SU-DHL-6 (cell line): ENCODE results near the gene DPF1.
A peak's percentile ranks its signal among the peaks of the same experiment; 100 is the strongest.

Source experiments
- H2AFZ ChIP-seq: fragments of 200-600 bp; sonication (generic); 2 replicates; pipeline ENCODE4 v1.6.1; 2014; ENCODE audit warnings: low read depth, mild to moderate bottlenecking, moderate library complexity, mixed read lengths, antibody characterized with exemption, low read length; ENCODE audit not compliant: severe bottlenecking
- H3F3A ChIP-seq: fragments of 200-600 bp; shearing (Covaris generic); 2 replicates; pipeline ENCODE4 v1.6.0; 2016; ENCODE audit warnings: antibody characterized with exemption, mild to moderate bottlenecking; ENCODE audit not compliant: insufficient read depth
- H3K27ac ChIP-seq: fragments of 200-600 bp; sonication (generic); 2 replicates; pipeline ENCODE4 v1.5.1; 2016; ENCODE audit warnings: low read depth, mild to moderate bottlenecking, low read length, moderate library complexity, mixed read lengths
- H3K27me3 ChIP-seq: fragments of 200-600 bp; sonication (generic), shearing (Covaris generic); 2 replicates; pipeline ENCODE4 v1.6.0; 2014; ENCODE audit warnings: mild to moderate bottlenecking, low read length
- H3K36me3 ChIP-seq: fragments of 200-600 bp; sonication (generic); 2 replicates; pipeline ENCODE4 v1.6.1; 2014; ENCODE audit warnings: mild to moderate bottlenecking, low read length, mixed read lengths
- H3K4me2 ChIP-seq: fragments of 300-600, 200-600 bp; shearing (Covaris generic), sonication (generic); 2 replicates; pipeline ENCODE4 v1.6.0; 2014; ENCODE audit warnings: low read length, low read depth, mild to moderate bottlenecking; ENCODE audit not compliant: poor library complexity, severe bottlenecking
- H3K4me3 ChIP-seq: fragments of 200-600 bp; sonication (generic); 2 replicates; pipeline ENCODE4 v1.5.1; 2014; ENCODE audit warnings: antibody characterized with exemption, low read length, mild to moderate bottlenecking, mixed read lengths; ENCODE audit not compliant: insufficient read depth, poor library complexity, severe bottlenecking
- H3K79me2 ChIP-seq: fragments of 200-600 bp; sonication (generic); 2 replicates; pipeline ENCODE4 v1.6.1; 2014; ENCODE audit warnings: mild to moderate bottlenecking, low read length, moderate library complexity; ENCODE audit not compliant: insufficient read depth
- H3K9ac ChIP-seq: fragments of 200-600 bp; sonication (generic); 2 replicates; pipeline ENCODE4 v1.7.0; 2014; ENCODE audit warnings: mild to moderate bottlenecking, low read length
- H3K9me2 ChIP-seq: fragments of 200-600 bp; sonication (generic); replicated peaks from 2 replicates; pipeline ENCODE4 v1.6.1; 2014; ENCODE audit warnings: low read length; ENCODE audit not compliant: insufficient read depth
- H3K9me3 ChIP-seq: fragments of 200-600 bp; sonication (generic); 2 replicates; pipeline ENCODE4 v1.6.1; 2014; ENCODE audit warnings: low read length, mixed read lengths; ENCODE audit not compliant: insufficient read depth
- H4K20me1 ChIP-seq: fragments of 200-600 bp; sonication (generic); 2 replicates; pipeline ENCODE4 v1.6.1; 2014; ENCODE audit warnings: low read depth, mild to moderate bottlenecking, antibody characterized with exemption, low read length, moderate library complexity, mixed read lengths
- EZH2phosphoT487 ChIP-seq: fragments of 200-600 bp; sonication (generic), shearing (Covaris generic); conservative IDR thresholded peaks from 2 replicates; pipeline ENCODE4 v1.6.1; 2018; ENCODE audit warnings: mild to moderate bottlenecking, antibody characterized with exemption, low read length, moderate library complexity, mixed read lengths
- TF ChIP-seq, protein P1 (sequence below): fragments of 200-600 bp; sonication (generic); IDR thresholded peaks from one replicate; pipeline ENCODE4 v1.5.1; 2017; ENCODE audit warnings: antibody characterized with exemption, mild to moderate bottlenecking, low read length, moderate library complexity; ENCODE audit not compliant: insufficient read depth, poor library complexity, severe bottlenecking

Gene DPF1

DNA sequence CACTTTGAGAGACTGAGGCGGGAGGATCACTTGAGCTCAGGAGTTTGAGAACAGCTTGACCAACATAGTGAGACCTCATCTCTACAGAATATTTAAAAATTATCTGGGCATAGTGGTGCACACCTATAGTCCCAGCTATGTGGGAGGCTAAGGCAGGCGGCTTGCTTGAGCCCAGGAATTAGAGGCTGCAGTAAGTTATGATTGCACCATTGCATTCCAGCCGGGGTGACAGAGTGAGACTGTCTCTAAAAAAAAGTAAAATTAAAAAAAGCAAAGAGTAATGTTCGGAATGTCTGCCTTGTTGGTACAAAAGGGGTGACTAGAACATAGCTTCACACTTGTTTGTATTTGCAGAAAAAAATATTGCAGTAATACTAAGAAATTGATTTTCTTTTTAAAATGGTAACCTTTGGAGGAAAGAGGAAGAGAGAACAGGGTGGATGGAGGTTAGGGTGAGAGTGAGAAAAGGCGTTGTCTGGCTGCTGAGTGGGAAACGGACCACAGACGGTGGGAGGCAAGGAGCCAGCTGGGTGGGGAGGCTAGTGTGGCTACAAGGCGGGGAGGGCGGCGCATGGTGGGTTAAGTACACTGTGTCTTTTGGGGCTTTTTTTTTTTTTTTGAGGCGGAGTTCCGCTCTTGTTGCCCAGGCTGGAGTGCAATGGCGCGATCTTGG is 21.9 kb upstream of the DPF1 start:
- TF ChIP-seq, protein P1, sequence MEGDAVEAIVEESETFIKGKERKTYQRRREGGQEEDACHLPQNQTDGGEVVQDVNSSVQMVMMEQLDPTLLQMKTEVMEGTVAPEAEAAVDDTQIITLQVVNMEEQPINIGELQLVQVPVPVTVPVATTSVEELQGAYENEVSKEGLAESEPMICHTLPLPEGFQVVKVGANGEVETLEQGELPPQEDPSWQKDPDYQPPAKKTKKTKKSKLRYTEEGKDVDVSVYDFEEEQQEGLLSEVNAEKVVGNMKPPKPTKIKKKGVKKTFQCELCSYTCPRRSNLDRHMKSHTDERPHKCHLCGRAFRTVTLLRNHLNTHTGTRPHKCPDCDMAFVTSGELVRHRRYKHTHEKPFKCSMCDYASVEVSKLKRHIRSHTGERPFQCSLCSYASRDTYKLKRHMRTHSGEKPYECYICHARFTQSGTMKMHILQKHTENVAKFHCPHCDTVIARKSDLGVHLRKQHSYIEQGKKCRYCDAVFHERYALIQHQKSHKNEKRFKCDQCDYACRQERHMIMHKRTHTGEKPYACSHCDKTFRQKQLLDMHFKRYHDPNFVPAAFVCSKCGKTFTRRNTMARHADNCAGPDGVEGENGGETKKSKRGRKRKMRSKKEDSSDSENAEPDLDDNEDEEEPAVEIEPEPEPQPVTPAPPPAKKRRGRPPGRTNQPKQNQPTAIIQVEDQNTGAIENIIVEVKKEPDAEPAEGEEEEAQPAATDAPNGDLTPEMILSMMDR: no peak
- no peak for TF ChIP-seq EZH2phosphoT487
- H3K27ac ChIP-seq: no peak overlapping the region
- no peaks in the 10 kb centered on the region for H3K9me3 ChIP-seq
- H3K9me2 ChIP-seq: no peaks in the 10 kb centered on the region
- no peak overlapping the region for H3K4me2 ChIP-seq
- H3K79me2 ChIP-seq: no peaks in the 10 kb centered on the region
- no peak overlapping the region for H3K9ac ChIP-seq
- H3K4me3 ChIP-seq: no peak overlapping the region
- no peaks in the 10 kb centered on the region for H4K20me1 ChIP-seq
- no peak overlapping the region for H2AFZ ChIP-seq
- no peaks in the 10 kb centered on the region for H3K36me3 ChIP-seq
- no peaks in the 10 kb centered on the region for H3F3A ChIP-seq
- H3K27me3 ChIP-seq: no peaks in the 10 kb centered on the region

DNA sequence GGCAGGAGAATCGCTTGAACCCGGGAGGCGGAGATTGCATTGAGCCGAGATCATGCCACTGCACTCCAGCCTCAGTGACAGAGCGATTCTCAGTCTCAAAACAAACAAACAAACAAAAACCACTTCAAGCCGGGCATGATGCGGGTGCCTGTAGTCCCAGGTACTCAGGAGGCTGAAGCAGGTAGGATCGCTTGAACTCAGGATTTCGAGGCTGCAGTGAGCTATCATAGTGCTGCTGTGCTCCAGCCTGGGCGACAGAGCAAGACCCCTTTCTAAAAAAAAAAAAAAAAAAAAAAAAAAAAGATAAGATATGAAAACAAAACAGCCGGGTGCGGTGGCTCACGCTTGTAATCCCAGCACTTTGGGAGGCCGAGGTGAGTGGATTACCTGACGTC is 19.3 kb upstream of the DPF1 start:
- no peak overlapping the region for H3K27ac ChIP-seq
- H4K20me1 ChIP-seq: no peaks in the 10 kb centered on the region
- no peaks in the 10 kb centered on the region for H3K9me3 ChIP-seq
- no peaks in the 10 kb centered on the region for H3K36me3 ChIP-seq
- peak overlapping the region; percentile 97 for H2AFZ ChIP-seq
- no peak overlapping the region for H3K4me3 ChIP-seq
- no peaks in the 10 kb centered on the region for H3K9me2 ChIP-seq
- H3K27me3 ChIP-seq: no peaks in the 10 kb centered on the region
- no peaks in the 10 kb centered on the region for H3F3A ChIP-seq
- no peaks in the 10 kb centered on the region for H3K79me2 ChIP-seq
- peak overlapping the region; percentile 69 for H3K4me2 ChIP-seq
- TF ChIP-seq, protein P1: no peak
- TF ChIP-seq EZH2phosphoT487: no peak
- peak overlapping the region; percentile 52 for H3K9ac ChIP-seq

DNA sequence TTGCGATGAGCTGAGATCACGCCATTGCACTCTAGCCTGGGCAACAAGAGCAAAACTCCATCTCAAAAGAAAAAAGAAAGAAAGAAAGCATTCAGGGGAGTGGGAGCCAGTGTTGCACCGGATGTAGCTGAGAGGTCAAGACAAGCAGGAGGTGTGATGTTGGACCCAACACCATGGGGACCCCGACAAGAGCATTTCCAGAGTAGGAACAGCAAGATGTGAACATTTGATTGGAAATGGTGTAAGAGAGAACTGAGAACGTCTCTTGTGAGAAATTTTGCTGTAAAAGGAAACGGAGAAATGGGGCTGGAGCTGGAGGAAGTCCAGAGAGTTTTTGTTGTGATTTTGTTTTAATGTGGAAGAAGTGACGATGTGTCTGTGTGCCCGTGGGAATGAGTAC is 15.8 kb upstream of the DPF1 start:
- H3K9me2 ChIP-seq: no peaks in the 10 kb centered on the region
- H3K9me3 ChIP-seq: no peaks in the 10 kb centered on the region
- no peak overlapping the region for H3K4me3 ChIP-seq
- no peak overlapping the region for H3K4me2 ChIP-seq
- H3K27me3 ChIP-seq: no peaks in the 10 kb centered on the region
- no peak overlapping the region for H2AFZ ChIP-seq
- no peaks in the 10 kb centered on the region for H3F3A ChIP-seq
- no peak overlapping the region for H3K27ac ChIP-seq
- H3K36me3 ChIP-seq: no peaks in the 10 kb centered on the region
- H4K20me1 ChIP-seq: no peaks in the 10 kb centered on the region
- no peaks in the 10 kb centered on the region for H3K79me2 ChIP-seq
- TF ChIP-seq, protein P1: no peak
- no peak for TF ChIP-seq EZH2phosphoT487
- H3K9ac ChIP-seq: no peak overlapping the region
